ENCODE results near the gene MRPL33.
"Not testable (repeated sequence)": the region's sequence is repeated elsewhere in the genome, so short reads cannot be mapped to it uniquely, and the experiment has no call there.

The MRPL33 gene

DNA sequence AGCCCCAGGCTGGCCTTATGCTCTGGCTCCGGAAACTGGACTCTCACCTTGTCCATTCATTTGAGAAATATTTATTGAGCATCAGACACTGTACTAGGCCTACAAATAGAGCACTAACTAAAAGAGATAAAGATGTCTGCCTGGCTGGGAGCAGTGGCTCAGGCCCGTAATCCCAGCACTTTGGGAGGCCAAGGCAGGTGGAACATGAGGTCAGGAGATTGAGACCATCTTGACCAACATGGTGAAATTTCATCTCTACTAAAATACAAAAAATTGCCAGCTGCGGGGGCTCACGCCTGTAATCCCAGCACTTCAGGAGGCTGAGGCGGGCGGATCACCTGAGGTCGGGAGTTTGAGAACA lies 7.6 kb upstream of the MRPL33 start:
- no peak overlapping the region for H3K4me3 ChIP-seq (ENCODE audit: control insufficient read depth, low read depth, low read length)
- TF ChIP-seq, protein P1, sequence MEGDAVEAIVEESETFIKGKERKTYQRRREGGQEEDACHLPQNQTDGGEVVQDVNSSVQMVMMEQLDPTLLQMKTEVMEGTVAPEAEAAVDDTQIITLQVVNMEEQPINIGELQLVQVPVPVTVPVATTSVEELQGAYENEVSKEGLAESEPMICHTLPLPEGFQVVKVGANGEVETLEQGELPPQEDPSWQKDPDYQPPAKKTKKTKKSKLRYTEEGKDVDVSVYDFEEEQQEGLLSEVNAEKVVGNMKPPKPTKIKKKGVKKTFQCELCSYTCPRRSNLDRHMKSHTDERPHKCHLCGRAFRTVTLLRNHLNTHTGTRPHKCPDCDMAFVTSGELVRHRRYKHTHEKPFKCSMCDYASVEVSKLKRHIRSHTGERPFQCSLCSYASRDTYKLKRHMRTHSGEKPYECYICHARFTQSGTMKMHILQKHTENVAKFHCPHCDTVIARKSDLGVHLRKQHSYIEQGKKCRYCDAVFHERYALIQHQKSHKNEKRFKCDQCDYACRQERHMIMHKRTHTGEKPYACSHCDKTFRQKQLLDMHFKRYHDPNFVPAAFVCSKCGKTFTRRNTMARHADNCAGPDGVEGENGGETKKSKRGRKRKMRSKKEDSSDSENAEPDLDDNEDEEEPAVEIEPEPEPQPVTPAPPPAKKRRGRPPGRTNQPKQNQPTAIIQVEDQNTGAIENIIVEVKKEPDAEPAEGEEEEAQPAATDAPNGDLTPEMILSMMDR (conservative IDR thresholded peaks at IDR 0.05; ENCODE audit: control insufficient read depth, insufficient read depth, low read depth, low read length): no peak

DNA sequence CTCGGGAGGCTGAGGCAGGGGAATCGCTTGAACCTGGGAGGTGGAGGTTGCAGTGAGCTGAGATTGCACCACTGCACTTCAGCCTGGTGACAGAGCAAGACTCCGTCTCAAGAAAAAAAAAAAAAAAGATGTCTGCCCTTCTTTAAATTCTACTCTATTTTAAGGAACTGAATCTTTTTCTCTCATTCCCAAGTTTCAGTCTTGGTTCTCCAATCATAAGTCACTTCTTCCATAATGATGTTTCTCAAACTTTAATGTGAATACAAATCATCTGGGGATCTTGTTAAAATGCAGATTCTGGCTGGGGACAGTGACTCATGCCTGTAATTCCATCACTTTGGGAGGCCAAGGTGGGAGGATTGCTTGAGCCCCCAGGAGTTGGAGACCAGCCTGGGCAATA lies 7.0 kb upstream of the MRPL33 start:
- not testable (repeated sequence) for DNase-seq (ENCODE audit: low read depth); H3K4me3 ChIP-seq (ENCODE audit: control insufficient read depth, low read depth, low read length)

More for the DNA sequence above, 7.6 kb upstream of the MRPL33 start:
- DNase-seq (ENCODE audit: low read depth): no peak

DNA sequence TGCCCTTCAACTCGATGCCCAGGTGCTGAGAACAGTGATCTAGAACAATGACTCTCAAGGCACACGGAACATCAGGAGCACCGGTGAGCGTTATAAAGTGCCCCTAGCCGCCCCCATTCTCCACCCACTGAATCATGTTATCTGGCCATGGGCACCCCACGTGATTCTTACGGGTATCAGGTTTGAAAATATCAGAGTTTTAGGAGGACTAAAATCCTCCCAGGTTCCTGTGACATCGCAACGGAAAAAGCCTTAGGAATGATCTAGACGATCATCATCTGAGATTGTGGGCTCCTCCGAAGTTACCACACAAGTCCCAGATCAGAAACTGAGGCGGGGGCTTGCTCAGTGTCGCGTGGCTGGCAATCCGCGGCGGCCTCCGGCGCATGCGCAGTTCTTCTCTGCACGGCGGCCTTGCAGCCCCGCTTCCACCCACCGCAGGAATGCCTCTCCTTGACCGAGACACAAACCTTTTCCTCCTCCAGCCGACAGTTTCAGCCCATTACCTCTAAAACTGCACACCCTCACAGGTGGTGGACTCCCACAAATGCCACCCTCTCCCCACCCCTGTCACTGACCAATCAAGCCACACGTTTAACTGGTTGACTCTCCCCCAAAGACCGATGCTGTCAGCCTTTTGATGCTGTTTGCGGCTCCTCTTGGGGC lies 5.8 kb upstream of the MRPL33 start:
- DNase-seq (ENCODE audit: low read depth): peak; percentile 25
- peak overlapping the region; percentile 10 for H3K4me3 ChIP-seq (ENCODE audit: control insufficient read depth, low read depth, low read length)
- TF ChIP-seq, protein P1 (conservative IDR thresholded peaks at IDR 0.05; ENCODE audit: control insufficient read depth, insufficient read depth, low read depth, low read length): no peak

DNA sequence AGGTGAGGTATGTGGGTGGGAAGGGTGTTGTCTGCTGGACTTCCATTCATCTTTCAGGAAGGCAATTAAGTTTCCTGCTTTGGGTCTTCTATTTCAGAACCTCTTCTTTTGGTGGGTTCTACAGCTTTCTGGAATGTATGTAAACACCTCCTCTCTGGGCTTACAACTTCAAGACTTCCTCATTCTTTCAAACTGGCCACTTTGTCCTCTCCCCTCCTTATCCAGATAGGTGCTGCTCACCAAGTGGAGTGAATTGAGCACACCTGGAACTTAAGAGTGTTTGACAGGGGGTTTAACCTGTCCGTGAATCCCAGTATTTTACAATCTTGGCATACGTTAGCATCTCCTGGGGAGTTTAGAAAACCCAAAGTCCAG lies 5.2 kb upstream of the MRPL33 start:
- TF ChIP-seq, protein P1 (conservative IDR thresholded peaks at IDR 0.05; ENCODE audit: control insufficient read depth, insufficient read depth, low read depth, low read length): no peak
- H3K4me3 ChIP-seq (ENCODE audit: control insufficient read depth, low read depth, low read length): no peak overlapping the region
- no peak for DNase-seq (ENCODE audit: low read depth)

DNA sequence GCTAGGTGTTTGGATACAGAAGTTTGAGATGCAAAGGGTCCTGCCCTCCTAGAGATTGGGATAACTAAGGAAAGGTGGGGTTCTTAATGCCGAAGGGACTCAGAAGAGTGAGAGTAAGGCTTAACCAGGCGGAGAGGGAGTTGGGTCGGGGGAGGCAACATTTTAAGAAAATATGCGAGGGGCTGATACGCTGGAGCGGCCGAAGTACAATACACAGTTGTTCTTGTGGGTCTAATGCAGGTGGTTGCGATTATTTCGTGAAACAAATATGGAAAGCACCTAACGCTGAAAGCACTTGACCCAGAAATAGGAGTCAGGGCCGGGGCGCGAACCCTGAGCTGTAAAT lies 344 bp upstream of the MRPL33 start:
- H3K4me3 ChIP-seq (ENCODE audit: control insufficient read depth, low read depth, low read length): peak overlapping the region; percentile 94
- TF ChIP-seq, protein P1 (conservative IDR thresholded peaks at IDR 0.05; ENCODE audit: control insufficient read depth, insufficient read depth, low read depth, low read length): no peak
- no peak for DNase-seq (ENCODE audit: low read depth)

DNA sequence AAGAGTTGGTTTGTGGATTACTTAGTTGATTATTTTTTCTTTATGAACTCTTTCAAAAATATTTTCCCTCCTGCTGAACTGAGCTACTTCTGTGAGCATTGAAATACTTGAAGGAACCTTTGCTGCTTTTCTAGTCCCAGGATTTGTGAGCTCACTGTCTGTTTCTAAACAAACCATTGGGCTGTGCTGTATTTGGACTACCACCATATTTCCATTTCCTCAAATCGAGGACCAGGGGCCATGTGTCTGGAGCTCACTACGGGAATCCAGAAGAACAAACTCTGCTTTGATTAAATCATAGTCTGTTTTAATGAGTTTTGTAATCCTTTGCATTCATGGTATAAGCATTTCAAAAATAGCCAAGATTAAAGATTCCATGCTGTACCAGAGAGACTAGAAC lies 1.3 kb downstream of the MRPL33 start:
- peak overlapping the region; percentile 94 for H3K4me3 ChIP-seq (ENCODE audit: control insufficient read depth, low read depth, low read length)
- TF ChIP-seq, protein P1 (conservative IDR thresholded peaks at IDR 0.05; ENCODE audit: control insufficient read depth, insufficient read depth, low read depth, low read length): no peak
- no peak for DNase-seq (ENCODE audit: low read depth)

DNA sequence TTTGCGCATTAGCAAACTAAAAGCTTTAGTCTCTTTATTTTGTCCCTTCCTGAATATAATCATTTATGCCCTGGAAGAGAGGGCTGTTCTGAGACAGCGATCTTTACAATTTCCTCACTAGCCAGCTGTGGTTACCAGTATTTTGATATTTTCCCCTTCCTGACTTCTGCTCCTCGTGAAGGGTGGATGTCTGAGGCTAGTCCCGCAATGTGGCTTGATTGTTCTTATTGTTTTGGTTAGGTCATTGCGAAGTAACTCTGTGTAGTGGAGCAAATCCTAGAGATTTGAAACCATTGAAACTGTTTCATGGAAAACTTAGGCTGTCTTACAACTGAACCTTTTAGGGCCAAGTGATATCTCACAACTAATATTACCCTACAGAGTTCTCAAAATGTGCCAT lies 2.4 kb downstream of the MRPL33 start:
- no peak overlapping the region for H3K4me3 ChIP-seq (ENCODE audit: control insufficient read depth, low read depth, low read length)
- DNase-seq (ENCODE audit: low read depth): no peak
- TF ChIP-seq, protein P1 (conservative IDR thresholded peaks at IDR 0.05; ENCODE audit: control insufficient read depth, insufficient read depth, low read depth, low read length): no peak
